ENCODE measurements around the gene WFDC2.

WFDC2 gene

DNA sequence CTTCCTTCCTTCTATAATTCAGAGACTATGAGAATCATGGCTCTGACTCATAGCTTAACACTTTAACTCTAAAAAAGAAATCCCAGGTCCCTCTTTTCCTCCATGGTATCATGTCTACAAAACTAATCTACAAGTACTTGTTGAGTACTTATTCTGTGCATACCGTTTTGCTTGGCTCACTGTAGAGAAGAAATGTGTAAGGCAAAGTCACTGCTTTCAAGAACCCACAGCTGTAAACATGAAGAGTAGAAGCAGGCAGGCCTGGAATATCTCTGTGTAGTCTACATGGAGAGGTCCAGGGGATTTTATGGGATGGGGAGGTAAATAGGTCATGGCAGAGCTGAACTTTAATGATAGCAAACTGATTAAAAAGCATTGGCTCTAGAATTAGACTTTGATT, 32.0 kb downstream of the WFDC2 start:
- DNase-seq, result no peak

DNA sequence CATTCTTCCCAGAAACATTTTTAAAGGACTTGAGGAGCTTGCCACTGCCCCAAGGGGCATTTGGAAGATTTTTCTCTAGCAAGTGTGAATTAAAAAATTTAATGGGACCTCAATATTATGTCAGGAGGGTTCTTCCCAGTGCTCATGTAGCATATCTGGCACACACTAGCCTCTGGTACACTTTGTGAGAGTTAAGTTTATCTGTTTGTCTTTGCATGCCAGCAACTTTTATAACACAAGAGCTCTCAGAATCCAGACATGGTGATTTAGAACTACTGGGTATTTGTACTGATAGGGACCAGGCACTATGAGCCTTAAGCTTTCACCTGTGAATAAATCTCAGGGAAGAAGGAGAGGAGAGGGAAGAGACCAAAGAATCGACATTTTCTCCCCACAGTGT, 33.0 kb downstream of the WFDC2 start:
- no peak for DNase-seq

DNA sequence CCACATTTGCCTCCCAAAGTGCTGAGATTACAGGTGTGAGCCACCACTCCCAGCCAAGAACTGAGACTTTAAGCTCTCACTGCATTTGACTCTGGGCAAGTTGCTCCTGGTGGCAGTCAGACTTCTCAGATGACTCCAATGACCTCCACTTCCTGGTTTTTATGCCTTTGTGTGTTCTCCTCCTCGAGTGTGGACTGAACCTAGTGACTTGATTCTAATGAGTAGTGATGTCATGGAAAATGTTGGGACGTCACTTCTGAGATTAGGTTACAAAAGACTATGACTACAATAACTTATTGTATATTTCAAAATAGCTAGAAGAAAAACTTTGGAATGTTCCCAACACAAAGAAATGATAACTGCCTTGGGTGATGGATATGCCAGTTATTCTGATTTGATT, 33.9 kb downstream of the WFDC2 start:
- no peak for DNase-seq

DNA sequence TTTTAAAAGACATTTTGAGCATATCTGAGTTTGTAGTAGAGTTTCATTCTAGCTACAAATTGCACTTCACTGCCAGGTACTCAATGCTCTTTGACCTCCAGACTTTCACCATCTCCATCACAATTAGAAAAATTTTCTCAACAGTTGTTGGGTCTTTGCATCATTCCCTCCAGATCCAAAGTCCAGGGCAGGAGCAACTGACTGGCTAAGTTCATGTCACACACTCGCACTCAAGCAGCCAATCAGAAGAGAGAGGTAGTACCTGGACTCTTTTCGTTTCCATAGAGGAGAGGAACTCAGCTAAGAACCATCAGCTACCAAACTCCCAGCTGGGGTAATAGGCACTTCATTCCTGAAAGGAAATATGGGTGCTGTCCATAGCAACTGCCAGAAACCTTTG, 36.8 kb downstream of the WFDC2 start:
- DNase-seq, result no peak

DNA sequence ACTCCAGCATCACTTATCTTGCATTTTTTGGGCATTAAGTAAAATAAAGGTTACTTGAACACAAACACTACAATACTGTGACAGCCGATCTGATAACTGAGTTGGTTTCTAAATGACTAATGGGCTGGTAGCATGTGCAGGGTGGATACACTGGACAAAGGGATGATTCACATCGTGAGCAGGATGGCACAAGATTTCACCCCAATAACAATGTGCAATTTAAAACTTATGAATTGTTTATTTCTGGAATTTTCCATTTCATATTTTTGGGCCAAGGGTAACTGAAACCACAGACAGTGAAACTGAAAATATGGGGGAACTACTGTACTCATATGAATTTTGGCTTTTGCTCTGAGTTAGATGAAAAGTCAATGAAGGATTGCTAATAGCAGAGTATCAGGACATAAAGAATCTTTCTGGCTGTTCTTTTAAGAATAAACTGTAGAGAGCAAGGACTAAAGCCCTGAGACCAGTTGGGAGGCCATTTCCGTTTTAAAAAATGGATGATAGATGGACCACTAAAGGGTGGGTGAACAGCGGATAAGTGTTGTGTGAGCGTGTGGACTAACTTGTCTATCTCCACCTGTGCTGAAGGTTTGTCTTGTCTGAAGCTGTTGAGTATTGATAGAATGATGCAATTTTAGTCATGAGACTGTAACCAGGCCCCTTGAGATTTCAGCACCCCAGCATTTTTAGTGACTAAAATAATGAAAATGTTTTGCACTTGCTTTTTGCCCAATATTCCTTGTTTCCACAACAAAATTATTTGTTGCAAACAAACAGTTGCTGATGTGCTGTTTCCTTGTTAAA, 37.7 kb downstream of the WFDC2 start:
- DNase-seq, result no peak

DNA sequence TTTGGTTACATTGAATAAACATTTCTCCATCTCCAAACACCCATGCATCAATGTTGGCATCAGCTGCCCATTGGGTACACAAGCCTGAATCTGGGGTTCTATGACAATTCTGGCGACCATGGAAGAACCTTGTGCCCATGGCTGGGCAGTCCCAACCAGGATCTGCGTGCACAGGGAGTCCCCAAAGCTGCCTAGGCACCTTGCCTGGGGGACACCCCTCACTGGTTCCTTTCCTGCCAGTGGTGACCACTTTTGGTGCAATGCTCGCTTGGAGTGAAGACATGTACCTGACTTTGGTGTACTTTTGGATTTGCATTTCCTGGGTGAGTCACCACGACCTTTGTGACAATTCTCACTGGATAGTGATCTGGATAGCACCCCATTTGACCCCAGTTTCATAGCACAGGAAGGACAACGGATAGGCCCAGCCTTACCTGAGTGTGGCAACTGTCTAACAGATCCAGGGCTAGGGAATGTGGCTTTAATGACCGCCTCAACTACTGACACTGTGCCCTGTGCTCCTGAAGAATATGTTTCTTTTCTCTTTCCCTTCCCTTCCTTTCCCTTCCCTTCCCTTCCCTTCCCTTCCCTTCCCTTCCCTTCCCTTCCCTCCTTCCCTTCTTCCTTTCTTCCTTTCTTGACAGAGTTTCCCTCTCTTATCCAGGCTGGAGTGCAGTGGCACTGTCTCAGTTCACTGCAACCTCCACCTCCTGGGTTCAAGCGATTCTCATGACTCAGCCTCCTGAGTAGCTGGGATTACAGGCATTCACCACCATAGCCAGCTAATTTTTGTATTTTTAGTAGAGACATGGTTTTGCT, 38.7 kb downstream of the WFDC2 start:
- no peak for DNase-seq

DNA sequence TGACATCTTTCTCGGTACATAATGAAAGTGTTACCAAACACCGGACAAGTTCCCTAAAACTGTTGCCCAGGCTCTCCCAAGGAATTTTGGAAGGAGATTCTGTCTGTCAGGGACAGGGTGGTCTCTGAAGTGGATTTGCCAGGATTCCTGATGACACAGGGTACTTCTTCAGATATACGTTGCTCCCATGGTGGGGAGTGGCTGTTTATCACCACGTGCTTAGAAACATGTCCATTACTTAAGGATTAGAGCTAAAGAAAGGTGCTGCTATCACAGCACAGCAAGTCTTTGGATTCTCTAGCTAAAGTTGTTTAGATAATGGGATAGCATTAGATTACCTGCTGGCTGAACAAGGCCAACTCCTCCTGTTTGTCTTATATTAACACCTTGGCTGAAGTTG, 39.5 kb downstream of the WFDC2 start:
- no peak for DNase-seq

DNA sequence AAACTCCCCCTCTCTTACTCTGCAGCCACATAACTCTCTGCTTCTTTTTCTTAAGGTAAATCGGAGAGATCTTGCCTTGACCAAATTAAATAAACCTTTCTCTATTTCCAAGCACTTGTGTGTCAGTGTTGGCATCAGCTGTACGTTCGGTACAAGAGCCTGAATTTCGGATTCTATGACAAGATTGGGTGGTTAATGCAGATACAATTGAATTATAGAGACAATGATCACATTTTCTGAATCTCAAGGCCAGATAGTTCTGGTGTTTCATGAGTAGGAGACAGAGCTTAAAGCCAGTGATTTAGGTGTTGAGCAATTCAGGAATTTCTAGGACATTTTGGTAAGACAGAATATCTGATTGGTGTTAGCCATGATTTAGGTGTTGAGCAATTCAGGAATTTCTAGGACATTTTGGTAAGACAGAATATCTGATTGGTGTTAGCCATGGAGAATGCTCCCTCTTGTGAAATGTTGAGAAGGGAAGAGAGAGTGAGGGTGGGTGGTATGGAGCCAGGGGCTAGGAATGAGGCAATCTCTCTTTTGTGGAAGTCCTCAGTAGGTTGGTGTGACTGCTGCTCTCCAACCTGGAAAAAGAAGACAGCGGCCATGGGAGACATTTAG, 40.8 kb downstream of the WFDC2 start:
- no peak for DNase-seq

DNA sequence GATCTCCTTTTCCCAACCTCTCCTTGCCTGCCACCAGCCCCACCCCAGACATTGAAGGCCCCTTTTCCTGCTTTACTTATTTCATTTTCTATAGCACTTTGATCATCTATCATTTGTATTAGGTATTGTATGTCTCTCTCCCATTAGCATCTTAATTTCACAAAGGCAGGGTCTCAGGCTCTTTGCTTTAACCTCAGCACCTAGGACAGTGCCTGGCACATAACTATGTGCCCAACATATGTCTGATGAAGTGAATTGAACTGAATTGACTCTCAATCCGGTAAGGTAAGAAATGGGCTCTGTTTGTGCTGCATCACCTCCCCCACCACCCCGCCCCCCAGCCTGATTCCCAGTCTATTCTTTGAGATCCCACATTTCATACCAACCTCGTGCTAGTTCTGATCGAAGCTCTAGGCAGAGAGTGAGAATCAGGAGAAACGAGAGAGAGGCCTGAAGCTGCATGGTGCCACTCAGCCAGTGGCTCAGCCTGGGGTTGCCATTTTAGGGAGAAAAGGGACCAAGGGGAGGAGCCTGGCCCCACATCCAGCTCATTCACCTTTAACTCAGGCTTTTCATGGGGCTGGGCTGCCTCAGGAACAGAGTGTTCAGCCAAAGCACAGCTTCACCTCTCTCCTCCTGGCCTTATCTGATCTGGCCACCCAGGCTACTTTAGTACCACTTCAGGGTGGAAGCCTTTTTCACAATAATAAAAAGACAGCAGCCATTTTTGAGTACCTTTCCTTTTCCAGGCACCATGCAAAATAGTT, 45.8 kb downstream of the WFDC2 start, which contains the start of gene SPINT3:
SPINT3 (minus strand) TSS at position 476 of the 767 bp plus-strand sequence; CDS start at position 462, 14 bp downstream.
- DNase-seq, result no peak

DNA sequence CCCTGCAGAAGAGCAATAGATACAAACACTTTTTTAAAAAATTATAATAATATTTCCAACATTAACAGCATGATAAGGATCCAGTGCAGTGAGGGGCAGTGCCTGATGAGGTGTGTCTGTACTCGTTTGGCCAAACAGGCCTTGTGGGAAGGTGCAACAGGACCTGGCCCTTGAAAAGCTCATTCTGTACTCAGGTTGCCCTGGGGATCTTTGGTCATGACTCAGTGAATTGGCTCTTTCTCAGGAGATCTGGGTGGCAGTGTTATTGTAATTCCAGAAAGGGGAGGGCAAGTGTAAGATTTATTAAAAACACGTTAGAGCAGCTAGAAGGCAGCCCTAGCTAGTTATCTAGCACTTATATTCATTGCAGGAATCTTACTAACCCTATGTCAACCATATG, 48.7 kb downstream of the WFDC2 start:
- no peak for DNase-seq

DNA sequence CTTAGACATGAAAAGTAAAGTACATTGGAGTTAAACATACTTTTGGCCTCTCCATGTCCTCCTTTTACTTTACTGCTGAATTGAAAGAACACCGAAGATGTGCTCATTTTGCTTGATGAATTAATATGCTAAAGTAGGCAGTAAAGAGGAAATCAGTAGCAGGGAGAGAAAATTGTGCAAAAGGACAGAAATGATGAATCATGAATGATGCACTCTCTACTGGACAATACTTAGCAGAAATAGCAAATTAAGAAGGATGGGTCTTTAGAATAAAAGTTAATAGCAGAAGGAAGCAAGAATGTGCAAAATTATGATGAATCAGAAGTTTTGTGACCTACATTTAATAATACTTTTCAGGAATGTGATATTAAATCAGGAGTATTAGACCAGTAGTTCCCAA, 54.3 kb downstream of the WFDC2 start:
- no peak for DNase-seq

DNA sequence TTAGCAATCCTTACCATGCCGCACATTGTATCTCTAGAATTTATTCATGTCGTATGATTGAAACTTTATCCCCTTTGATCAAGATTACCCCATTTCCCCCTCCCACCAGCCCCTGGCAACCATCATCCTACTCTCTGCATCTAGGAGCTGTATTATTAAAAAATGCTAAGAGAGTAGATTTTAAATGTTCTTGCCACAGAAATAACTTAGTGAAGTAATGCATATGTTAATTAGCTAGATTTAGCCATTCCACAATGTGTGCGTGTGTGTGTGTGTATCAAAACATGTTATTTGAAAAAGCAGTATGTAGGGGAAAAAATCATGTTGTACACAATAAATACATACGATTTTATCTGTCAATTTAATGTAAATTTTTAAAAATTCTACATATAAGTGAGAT, 57.7 kb downstream of the WFDC2 start:
- DNase-seq, result no peak

All from activated CD4-positive, alpha-beta T cell treated with anti-CD3 and anti-CD28 coated beads, Interleukin-2, amount 50 U/mL, for 48 hours (primary cell).